GM12878 (cell line): ENCODE data around the gene CRYGS.

Experiments
- CTCF ChIP-seq, 3 experiments: IDR thresholded peaks in 2 of 3; conservative IDR thresholded peaks in 1 of 3; 2 replicates each; pipeline ENCODE4 v1.5.1; 2011; ENCODE audit warnings: low read depth in 3 of 3, low read length in 3 of 3, mild to moderate bottlenecking in 3 of 3, control low read depth in 2 of 3, moderate library complexity in 2 of 3, inconsistent platforms in 1 of 3, mixed read lengths in 1 of 3; ENCODE audit not compliant: control insufficient read depth in 2 of 3, insufficient read depth in 1 of 3; ENCODE audit errors: extremely low read depth in 1 of 3
- HDAC6 ChIP-seq: fragments of 200-600 bp; sonication (generic); IDR thresholded peaks from one replicate; pipeline ENCODE4 v1.8.0; 2017; ENCODE audit warnings: antibody characterized with exemption; ENCODE audit not compliant: unreplicated experiment
- KDM1A ChIP-seq: fragments of 200-600 bp; sonication (generic); IDR thresholded peaks from 2 replicates; pipeline ENCODE4 v1.6.1; 2016; ENCODE audit warnings: borderline replicate concordance
- POLR2AphosphoS5 ChIP-seq: IDR thresholded peaks from 2 replicates; pipeline ENCODE4 v1.6.1; 2011; ENCODE audit warnings: mild to moderate bottlenecking, low read length, inconsistent platforms
- USF2 ChIP-seq: IDR thresholded peaks from 2 replicates; pipeline ENCODE4 v1.6.1; 2011; ENCODE audit warnings: low read depth, low read length, improper control_type of control experiment, borderline replicate concordance
- ZSCAN29 ChIP-seq: fragments of 450-650 bp; IDR thresholded peaks from 2 replicates; pipeline ENCODE4 v1.6.1; 2017; ENCODE audit warnings: mild to moderate bottlenecking, moderate library complexity

- TF ChIP-seq POLR2AphosphoS5 = no peak
- no peak for TF ChIP-seq CTCF (IDR thresholded peaks at IDR 0.05 in 2 of 3, conservative IDR thresholded peaks at IDR 0.05 in 1 of 3; ENCODE audit: control insufficient read depth in 2 of 3, extremely low read depth in 1 of 3, insufficient read depth in 1 of 3, low read depth in 3 of 3, low read length in 3 of 3)
- no peak for TF ChIP-seq HDAC6
- TF ChIP-seq ZSCAN29 = no peak
- no peak for TF ChIP-seq USF2
- no peak for TF ChIP-seq KDM1A
Observed at GRCh38 chr3:186549497-186549896, 5.3 kb upstream of the CRYGS start.
